SK-MEL-5 (cell line): Measurements from ENCODE around the gene PPP1CA. TPM values are rescaled to one million over a fixed set of nuclear protein-coding genes. Genes with fewer than 3 reads are reported as not detected.
"Not testable (repeated sequence)": the region's sequence is repeated elsewhere in the genome, so short reads cannot be mapped to it uniquely, and the experiment has no call there.

ENCODE experiments used
- DNase-seq: peaks from one replicate; pipeline ENCODE4 v3.0.0-alpha.2; 2016; ENCODE audit warnings: low read depth, low spot score
- in situ Hi-C: cut with HindIII; loops from 2 replicates; pipeline ENCODE4 v1.10.0; 2016; ENCODE audit warnings: low sequenced_read_pairs, high pct_unique_total_duplicates, low pct_unique_long_range_greater_than_20kb
- total RNA-seq: library from RNA; depleted of rRNA; stranded (reverse); fragments of >200 nt; shearing (Covaris generic); gene quantifications from 2 replicates; pipeline ENCODE4 v1.2.3, GENCODE V29; 2014

Gene PPP1CA
- total RNA-seq, 1 experiment from 2014 or later: 173 TPM

DNA sequence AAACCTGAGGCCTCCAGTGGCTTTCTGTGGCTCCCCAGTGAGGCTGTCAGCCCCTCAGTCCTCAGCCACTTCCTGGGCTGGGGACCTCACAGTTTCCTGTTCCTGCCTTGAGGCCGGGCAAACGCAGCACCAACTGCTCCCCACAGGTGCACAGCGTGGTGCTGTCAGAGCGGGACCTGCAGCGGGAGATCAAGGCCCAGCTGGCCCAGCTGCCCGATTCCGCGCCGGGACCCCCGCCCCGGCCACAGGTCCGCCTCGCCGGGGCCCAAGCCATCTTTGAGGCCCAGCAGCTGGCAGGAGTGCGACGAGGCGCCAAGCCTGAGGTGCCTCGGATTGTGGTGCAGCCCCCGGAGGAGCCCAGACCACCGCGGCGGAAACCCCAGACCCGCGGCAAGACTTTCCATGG, 7.6 kb upstream of the PPP1CA start:
- no peak for DNase-seq
- in situ Hi-C loops: no loop called here

DNA sequence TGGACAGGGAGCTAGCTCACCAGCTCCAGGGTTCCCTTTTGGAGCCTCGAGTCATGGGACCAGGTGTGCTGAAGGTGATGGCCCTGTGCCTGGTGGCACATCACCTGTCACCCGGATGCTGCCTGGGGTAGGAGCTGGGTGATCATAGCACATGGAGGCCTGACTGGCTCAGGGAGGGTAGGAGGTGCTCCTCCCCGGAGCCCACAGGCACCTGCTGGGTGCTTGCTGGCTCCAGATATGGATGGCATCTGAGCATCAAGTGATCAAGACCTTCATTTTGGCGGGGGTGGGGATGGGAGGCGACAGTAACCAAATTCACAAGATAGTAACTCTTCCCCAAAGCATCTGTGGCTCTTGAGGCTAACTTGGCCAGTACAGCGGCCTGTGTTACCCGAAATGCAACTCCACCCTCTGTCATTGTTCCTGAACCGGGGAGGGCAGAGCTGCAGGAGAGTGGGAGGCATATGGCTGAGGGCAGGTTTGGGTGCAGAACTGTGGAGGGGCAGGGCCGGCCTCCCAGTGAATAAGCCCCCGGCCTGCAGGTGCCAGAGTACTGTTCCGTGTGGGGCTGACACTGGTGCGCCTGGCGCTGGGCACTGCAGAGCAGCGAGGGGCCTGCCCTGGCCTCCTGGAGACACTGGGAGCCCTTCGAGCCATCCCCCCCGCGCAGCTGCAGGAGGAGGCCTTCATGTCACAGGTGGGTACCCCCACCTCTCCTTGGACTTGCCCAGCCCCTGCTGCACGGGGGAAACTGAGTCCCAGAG, 7.0 kb upstream of the PPP1CA start:
- in situ Hi-C loops: no loop called here
- no peak for DNase-seq

DNA sequence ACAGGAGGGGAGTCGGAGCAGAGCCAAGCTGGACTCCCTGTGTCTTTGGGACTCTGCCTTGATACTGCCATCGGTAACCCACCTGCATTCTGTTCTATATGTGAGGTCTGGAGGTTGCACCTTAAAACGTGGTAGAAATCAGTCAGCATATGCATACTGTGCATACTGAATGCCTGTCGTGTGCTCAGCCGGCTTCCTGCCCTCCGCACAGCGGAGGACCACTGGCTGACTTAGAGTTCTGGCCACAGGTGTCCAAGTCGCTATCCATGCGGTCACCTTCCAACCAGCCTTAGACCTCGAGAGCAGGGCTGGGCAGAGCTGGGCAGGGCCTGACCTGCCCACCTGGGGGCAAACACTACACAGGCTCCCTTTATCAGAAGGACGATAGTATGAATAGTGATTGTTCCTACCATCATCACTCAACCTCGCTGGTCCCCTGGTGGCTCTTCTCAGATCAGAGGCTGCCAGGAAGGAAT, 6.1 kb upstream of the PPP1CA start:
- in situ Hi-C loops: no loop called here
- DNase-seq: no peak

DNA sequence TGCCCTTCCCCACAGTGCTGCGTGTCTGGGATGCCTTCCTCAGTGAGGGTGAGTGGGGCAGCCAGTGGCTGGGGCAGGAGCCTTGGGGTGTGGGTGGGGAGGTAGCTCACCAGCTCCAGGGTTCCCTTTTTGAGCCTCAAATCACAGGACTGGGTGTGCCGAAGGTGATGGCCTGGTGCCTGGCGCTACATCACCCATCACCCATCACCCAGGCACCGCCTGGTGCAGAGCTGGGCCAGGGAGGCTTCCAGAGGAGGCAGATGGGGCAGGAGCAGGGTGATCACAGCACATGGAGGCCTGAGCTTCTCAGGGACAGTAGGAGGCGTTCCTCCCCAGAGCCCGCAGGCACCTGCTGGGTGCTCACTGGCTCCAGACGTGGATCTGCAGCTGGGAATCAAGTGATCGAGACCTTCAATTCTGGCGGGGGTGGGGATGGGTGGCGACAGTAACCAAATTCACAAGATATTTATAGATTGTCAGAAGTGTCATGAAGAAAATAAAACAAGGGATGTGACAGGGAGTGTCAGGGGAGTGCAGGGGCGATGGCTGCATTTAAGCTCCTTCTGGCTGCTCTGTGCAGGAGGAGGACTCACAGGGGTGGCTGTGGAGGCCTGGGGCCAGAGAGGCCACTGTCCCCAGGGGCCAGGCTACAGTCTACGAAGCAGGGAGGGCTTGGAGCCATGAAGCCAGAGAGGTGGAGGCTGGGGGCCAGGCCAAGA, 5.5 kb upstream of the PPP1CA start:
- in situ Hi-C loops: no loop called here

DNA sequence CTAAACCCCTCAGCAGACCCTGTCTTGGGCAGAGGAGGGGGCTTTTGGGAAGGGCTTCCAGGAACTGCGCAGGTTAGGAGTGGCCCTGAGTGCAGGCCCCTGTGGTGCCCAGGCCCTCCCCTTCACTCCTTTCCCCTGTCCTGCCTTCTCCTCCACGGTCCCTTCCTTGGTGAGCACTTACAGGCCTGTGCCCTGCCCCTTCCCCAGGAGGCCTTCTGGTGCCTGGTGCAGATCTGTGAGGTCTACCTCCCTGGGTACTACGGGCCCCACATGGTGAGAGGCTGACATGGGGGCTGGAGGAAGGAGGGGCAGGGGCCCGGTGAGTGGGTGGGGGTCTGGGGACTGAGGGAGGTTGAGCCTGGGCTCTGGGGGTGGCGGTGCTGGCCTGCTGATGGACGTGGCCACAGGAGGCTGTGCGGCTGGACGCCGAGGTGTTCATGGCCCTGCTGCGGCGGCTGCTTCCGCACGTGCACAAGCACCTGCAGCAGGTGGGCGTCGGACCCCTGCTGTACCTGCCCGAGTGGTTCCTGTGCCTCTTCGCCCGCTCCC, 4.8 kb upstream of the PPP1CA start:
- no peak for DNase-seq
- in situ Hi-C loops: no loop called here

More for the DNA sequence above, 5.5 kb upstream of the PPP1CA start:
- DNase-seq: no peak

DNA sequence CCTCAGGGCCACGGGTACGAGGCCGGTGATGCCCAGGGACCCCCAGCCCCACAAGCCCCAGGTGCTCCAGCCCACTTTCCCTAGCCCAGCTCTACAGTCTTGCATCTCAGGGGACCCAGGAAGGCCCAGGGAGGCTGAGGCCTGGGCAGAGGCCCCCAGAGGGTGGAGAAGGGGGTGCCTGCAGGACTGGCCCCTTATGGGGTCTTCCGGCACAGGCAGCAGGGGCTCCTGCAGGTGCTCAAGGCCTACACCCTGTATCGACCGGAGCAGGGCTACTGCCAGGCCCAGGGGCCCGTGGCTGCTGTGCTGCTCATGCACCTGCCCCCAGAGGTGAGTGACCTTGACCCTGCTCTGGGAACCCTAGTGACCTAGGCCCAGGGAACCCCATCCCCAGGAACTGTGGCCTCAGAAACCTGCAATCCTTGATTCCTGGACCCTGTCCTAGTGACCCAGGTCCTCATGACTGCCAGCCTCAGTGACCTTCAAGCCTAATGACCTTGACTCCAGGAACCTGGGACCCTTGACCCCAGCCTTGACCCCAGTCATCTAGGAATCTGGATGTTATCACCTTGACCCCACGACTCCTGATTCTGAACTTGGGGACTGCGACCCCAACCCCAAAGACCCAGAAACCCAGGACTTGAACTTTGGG, 4.2 kb upstream of the PPP1CA start:
- in situ Hi-C loops: no loop called here
- DNase-seq: no peak

DNA sequence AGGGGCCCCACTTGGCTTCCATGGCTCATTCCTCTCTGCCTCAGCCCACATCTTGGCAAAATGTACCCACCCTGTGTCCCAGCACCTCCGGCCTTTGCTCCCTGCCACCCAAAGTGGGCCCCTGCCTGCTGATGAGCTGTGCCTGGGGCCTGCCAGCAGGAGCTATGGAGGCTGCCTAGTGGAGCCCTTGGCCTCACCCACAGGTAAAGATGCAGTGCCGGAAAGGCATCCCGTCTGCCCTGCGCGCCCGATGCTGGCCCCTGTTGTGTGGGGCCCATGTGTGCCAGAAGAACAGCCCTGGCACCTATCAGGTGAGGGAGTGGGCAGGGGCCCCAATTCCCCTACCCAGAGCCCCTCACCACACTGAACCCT, 3.5 kb upstream of the PPP1CA start:
- no peak for DNase-seq
- in situ Hi-C loops: no loop called here

DNA sequence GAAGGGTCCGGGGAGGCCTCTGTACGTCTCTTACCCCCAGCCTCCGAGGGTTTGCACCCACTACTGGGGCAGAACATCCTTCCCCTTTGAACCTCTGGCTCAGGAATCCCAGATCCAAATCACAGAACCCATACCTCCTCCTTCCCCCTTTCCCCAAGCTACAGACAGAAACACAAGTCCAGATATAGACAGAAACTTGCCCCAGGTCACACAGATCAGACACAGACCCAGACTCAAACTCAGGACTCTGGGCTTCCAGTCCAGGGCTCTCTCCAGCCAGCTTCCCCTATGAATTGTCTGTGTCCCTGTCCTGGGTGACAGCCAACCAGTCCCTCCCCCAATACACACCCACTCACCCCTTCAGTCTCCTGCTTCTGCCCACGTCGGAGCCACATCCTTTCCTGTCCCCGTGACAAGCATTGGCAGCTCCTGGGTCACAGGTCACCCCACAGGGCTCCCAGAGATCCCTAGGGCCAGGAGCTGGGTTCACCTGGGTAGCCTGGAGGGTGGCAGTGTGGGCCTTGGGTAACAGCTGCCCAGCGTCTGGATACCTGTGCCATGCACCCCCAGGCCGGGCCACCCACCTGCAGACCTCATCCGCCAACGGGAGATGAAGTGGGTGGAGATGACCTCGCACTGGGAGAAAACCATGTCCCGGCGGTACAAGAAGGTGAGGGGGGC, 3.0 kb upstream of the PPP1CA start:
- in situ Hi-C loops: no loop called here
- DNase-seq: no peak

DNA sequence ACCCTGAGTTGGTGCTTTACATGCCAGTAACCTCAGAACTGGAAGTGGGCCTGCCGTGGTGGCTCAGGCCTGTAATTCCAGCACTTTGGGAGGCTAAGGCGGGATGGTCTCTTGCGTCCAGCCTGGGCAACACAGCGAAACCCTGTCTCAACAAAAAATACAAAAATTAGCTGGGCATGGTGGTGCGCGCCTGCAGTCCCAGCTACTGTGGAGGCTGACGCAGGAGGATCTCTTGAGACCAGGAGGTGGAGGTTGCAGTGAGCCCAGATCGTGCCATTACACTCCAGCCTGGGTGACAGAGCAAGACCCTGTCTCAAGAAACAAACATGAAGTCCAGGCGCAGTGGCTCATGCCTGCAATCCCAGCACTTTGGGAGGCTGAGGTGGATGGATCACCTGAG, 1.4 kb upstream of the PPP1CA start:
- DNase-seq, in situ Hi-C loops: not testable (repeated sequence)

DNA sequence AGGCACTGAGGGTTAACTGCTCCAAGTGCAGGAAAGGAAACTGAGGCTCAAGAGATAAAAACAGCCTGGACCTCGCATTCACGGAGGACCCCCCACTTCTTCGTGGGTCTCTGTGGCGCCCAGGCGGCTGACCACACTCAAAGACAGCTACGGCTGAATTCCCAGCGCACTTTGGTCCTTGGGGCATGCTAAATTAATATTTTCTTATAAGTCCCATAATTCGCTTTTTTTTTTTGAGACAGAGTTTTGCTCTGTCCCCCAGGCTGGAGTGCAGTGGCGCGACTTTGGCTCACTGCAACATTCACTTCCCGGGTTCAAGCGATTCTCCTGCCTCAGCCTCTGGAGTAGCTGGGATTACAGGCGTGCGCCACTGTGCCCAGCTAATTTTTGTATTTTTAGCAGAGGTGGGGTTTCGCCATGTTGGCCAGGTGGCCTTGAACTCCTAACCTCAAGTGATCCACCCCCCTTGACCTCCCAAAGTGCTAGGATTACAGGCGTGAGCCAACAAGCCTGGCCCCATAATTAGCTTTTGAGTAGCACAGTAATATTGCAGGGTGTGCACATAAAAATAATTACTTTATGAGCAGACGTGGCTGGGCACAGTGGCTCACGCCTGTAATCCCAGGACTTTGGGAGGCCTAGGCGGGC, 658 bp upstream of the PPP1CA start:
- in situ Hi-C loops, DNase-seq: not testable (repeated sequence)

DNA sequence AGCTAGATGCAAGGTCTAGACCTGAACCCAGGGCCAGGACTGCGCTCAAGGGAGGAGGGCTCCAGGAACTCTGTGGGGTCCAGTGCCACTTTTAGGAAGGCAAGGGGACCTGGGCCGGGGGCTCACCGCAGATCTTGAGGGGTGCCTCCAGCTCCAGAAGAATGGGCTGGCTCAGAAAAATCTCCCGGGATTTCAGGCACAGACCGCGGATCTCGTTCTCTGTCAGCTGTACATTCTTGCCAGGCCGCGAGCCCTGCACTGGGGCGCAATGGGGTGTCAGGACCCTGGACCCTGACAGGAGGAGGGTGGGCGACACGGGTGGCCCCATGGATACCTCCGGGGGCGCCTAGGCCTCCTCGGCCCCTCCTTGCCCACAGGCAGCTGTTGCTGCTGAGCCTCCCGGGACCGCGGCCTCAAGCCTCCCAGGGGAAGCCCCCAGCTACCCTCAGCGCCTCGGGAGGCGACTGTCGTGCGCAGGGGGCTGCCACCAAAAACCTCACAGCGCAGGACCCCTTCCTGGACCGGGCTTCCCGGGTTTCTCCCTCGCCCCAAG, 640 bp downstream of the PPP1CA start:
- in situ Hi-C loops: no loop called here
- DNase-seq: no peak

DNA sequence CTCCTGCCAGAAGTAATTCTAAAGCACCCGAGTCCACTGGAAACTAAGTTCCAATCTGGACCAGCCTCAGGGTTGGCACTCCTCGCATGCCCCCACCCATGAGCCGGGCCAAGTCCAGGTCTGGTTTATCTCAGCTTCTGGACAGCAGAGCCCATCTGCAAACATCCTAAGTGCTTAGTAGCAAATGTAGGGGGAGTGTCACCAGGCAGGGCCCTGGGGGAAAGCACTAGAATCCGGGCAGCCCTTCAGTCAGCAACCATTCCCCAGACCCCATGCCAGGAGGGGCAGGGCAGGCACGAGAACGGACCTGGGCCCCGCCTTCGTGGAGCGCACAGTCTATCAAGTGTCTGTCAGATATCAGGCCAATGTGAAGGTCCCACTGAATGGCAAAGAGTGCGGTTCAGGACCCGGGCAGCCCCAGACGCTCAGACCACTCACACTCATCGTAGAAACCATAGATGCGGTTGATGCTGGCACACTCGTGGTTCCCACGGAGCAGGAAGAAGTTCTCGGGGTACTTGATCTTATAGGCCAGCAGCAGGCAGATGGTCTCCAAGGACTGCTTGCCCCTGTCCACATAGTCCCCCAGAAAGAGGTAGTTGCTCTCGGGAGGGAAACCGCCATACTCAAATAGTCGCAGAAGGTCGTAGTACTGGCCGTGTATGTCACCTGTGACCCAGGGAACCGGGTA, 1.3 kb downstream of the PPP1CA start:
- DNase-seq: no peak
- in situ Hi-C loops: no loop called here

DNA sequence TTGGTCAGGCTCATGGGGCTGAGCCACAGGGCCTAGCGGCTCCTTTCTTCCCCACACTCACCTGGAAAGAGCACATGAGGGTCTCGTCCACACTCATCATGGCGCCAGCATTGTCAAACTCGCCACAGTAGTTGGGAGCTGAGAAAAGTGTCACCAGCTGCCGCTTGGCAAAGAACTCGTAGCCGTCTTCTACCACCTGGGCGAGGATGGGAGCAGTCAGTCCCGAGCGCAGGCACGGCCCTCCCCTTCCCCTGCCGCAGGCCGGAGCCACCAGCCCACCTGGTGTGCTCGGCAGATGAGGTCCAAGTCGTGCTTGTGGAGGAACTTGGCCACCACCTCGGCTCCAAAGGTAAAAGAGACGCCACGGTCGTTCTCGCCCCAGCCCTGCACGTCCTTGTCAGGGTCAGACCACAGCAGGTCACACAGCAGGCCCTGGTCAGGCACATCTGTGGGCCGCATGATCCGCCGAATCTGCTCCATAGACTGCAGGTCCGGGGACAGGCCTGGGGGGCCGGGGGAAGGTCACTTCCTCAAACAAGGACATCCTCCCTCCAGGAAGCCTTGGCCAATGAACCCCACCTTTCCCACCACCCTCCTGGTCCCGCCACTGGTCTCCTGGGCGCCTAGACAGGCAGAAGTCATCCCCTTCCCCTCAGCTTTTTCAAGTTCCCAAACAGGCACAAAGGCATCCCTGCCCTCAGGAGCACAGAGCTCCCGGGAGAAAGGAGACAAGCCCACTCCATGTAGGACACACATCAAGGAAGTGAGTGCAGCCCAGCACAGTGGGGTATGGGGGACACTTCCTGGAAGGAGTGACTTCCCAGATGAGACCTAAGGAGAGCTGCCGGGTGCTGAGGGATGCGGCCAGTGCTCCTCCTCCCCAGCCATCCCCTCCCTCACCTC, 2.7 kb downstream of the PPP1CA start:
- in situ Hi-C loops: no loop called here
- DNase-seq: no peak

DNA sequence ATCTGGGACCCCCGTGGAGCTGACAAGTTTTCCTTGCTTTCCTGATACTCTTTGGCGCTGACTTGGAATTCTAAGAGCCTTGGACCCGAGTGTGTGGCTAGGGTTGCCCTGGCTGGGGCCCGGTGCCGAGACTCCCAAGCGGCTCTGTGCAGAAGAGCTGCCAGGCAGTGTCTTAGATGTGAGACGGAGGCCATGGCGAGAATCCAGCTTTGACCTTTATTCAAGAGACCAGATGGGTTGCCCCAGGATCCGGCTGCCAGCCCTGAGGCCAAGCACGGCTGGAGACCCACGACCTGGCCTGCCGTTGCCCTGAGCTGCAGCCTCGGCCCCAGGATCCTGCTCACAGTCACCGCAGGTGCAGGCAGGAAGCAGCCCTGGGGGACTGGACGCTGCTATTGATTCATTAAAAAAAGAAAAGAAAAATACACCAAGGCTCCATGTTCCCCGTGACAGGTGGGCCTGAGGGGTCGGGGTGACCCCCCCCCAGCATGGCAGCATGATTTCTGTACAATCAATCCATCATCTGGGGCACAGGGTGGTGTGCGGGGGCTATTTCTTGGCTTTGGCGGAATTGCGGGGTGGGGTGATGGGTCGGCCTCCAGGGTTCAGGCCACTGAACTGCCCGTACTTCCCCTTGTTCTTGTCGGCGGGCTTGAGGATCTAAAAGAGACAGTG, 3.5 kb downstream of the PPP1CA start:
- in situ Hi-C loops: no loop called here

DNA sequence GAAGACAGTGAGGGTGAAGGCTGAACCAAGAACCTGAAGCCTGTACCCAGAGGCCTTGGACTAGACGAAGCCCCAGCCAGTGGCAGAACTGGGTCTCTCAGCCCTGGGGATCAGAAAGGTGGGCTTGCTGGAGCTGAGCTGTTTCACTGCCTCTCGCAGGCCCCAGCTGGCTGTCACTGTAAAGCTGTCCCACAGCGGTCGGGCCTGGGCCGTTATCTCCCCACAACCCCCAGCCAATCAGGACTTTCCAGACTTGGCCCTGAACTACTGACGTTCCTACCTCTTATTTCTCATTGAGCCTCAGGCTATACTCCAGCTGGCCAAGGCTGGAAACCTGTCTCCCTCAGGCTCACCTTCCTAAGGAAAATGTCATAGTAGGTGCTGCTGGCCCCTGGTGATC, 4.1 kb downstream of the PPP1CA start:
- DNase-seq: no peak
- in situ Hi-C loops: no loop called here

More for the DNA sequence above, 3.5 kb downstream of the PPP1CA start:
- DNase-seq: no peak
